HepG2 (cell line): Measurements from ENCODE around the gene JPH4. TPM values are rescaled to one million over a fixed set of nuclear protein-coding genes. Genes with fewer than 3 reads are reported as not detected.

Experiments used
- ATRX ChIP-seq: sonication (generic); formaldehyde crosslinking; IDR thresholded peaks from 2 replicates; pipeline ENCODE4 v1.4.0; 2020; ENCODE audit warnings: missing genetic modification reagents, borderline replicate concordance
- CAMTA2 ChIP-seq: sonication (generic); formaldehyde crosslinking; IDR thresholded peaks from 2 replicates; pipeline ENCODE4 v1.4.0; 2020; ENCODE audit warnings: mild to moderate bottlenecking, missing genetic modification reagents, borderline replicate concordance
- GATA4 ChIP-seq: sonication (generic); IDR thresholded peaks from 2 replicates; pipeline ENCODE4 v1.6.1; 2016; ENCODE audit warnings: antibody characterized with exemption, low read depth, borderline replicate concordance
- KLF12 ChIP-seq: sonication (generic); formaldehyde crosslinking; IDR thresholded peaks from 2 replicates; pipeline ENCODE4 v1.4.0; 2020; ENCODE audit warnings: missing genetic modification reagents, borderline replicate concordance
- PAWR ChIP-seq: sonication (generic); formaldehyde crosslinking; IDR thresholded peaks from 2 replicates; pipeline ENCODE4 v1.4.0; 2020; ENCODE audit warnings: missing genetic modification reagents, mild to moderate bottlenecking, borderline replicate concordance
- RFXANK ChIP-seq: IDR thresholded peaks from 2 replicates; pipeline ENCODE4 v1.6.1; 2016
- RXRA ChIP-seq: sonication (generic); formaldehyde crosslinking; IDR thresholded peaks from 2 replicates; pipeline ENCODE4 v1.5.1; 2020; ENCODE audit warnings: missing genetic modification reagents
- YEATS4 ChIP-seq: sonication (generic); formaldehyde crosslinking; IDR thresholded peaks from 2 replicates; pipeline ENCODE4 v1.4.0; 2020; ENCODE audit warnings: missing genetic modification reagents, borderline replicate concordance
- ZMYM2 ChIP-seq: sonication (generic); formaldehyde crosslinking; IDR thresholded peaks from 2 replicates; pipeline ENCODE4 v1.8.0; 2022; ENCODE audit warnings: mild to moderate bottlenecking, missing genetic modification reagents
- ZNF101 ChIP-seq: sonication (generic); formaldehyde crosslinking; IDR thresholded peaks from 2 replicates; pipeline ENCODE4 v1.4.0; 2020; ENCODE audit warnings: mild to moderate bottlenecking, low read depth, missing genetic modification reagents, borderline replicate concordance
- ZNF17 ChIP-seq: sonication (generic); formaldehyde crosslinking; IDR thresholded peaks from 2 replicates; pipeline ENCODE4 v1.5.0; 2020; ENCODE audit warnings: mild to moderate bottlenecking, missing genetic modification reagents
- ZNF251 ChIP-seq: sonication (generic); formaldehyde crosslinking; IDR thresholded peaks from 2 replicates; pipeline ENCODE4 v1.9.0; 2021; ENCODE audit warnings: mild to moderate bottlenecking, missing genetic modification reagents
- ZNF367 ChIP-seq: sonication (generic); formaldehyde crosslinking; IDR thresholded peaks from 2 replicates; pipeline ENCODE4 v1.4.0; 2020; ENCODE audit warnings: missing genetic modification reagents, borderline replicate concordance
- ZNF430 ChIP-seq: sonication (generic); formaldehyde crosslinking; IDR thresholded peaks from 2 replicates; pipeline ENCODE4 v1.9.0; 2021; ENCODE audit warnings: mild to moderate bottlenecking, missing genetic modification reagents
- ZNF776 ChIP-seq: sonication (generic); formaldehyde crosslinking; IDR thresholded peaks from 2 replicates; pipeline ENCODE4 v1.4.0; 2020; ENCODE audit warnings: mild to moderate bottlenecking, missing genetic modification reagents
- ZNF790 ChIP-seq: sonication (generic); formaldehyde crosslinking; IDR thresholded peaks from 2 replicates; pipeline ENCODE4 v1.8.0; 2022; ENCODE audit warnings: missing genetic modification reagents, mild to moderate bottlenecking, borderline replicate concordance
- polyA plus RNA-seq, 8 experiments: library from polyadenylated mRNA; depleted of rRNA in 3 of 8; stranded (reverse) in 7 of 8; unstranded in 1 of 8; fragments of >200 nt; fragmentation: Illumina TruSeq in 4 of 8; extraction: Trizol in 4 of 8; gene quantifications; 2 replicates each; pipeline versions ENCODE4 v1.2.1 to v1.2.3, GENCODE V29; 2011 to 2016; ENCODE audit warnings: low read depth in 4 of 8, missing spikeins in 1 of 8, mixed read lengths in 1 of 8; ENCODE audit not compliant: insufficient read depth in 1 of 8
- total RNA-seq, 5 experiments: library from RNA; depleted of rRNA; stranded (reverse); fragments of >200 nt; fragmentation: Illumina TruSeq; extraction: Trizol; gene quantifications; 2 replicates each; pipeline ENCODE4 v1.2.3, GENCODE V29; 2016; ENCODE audit warnings: low read depth in 1 of 5
- TF ChIP-seq, protein P1 (sequence below): sonication (generic); formaldehyde crosslinking; IDR thresholded peaks from 2 replicates; pipeline ENCODE4 v1.4.0; 2020; ENCODE audit warnings: missing genetic modification reagents, borderline replicate concordance
- TF ChIP-seq, protein P2 (sequence below): sonication (generic); formaldehyde crosslinking; IDR thresholded peaks from 2 replicates; pipeline ENCODE4 v1.4.0; 2020; ENCODE audit warnings: missing genetic modification reagents
- TF ChIP-seq, protein P3 (sequence below): sonication (generic); formaldehyde crosslinking; IDR thresholded peaks from 2 replicates; pipeline ENCODE4 v1.8.0; 2022; ENCODE audit warnings: mild to moderate bottlenecking, missing genetic modification reagents; ENCODE audit not compliant: insufficient replicate concordance
- TF ChIP-seq, protein P4 (sequence below), 2 experiments: fragments of 450-650 bp in 1 of 2; sonication (generic) in 1 of 2; formaldehyde crosslinking; IDR thresholded peaks; 2 replicates each; pipeline versions ENCODE4 v1.5.0 to v1.8.0; 2020 to 2022; ENCODE audit warnings: mild to moderate bottlenecking in 1 of 2, missing genetic modification reagents in 1 of 2
- TF ChIP-seq, protein P5 (sequence below): sonication (generic); formaldehyde crosslinking; IDR thresholded peaks from 2 replicates; pipeline ENCODE4 v1.4.0; 2020; ENCODE audit warnings: missing genetic modification reagents

Gene JPH4
- total and polyA plus RNA-seq, 2 of the 13 experiments (the other 11 are each of a cell fraction or from before 2014, with no cell fraction given), result 0.08 to 0.22 TPM

DNA sequence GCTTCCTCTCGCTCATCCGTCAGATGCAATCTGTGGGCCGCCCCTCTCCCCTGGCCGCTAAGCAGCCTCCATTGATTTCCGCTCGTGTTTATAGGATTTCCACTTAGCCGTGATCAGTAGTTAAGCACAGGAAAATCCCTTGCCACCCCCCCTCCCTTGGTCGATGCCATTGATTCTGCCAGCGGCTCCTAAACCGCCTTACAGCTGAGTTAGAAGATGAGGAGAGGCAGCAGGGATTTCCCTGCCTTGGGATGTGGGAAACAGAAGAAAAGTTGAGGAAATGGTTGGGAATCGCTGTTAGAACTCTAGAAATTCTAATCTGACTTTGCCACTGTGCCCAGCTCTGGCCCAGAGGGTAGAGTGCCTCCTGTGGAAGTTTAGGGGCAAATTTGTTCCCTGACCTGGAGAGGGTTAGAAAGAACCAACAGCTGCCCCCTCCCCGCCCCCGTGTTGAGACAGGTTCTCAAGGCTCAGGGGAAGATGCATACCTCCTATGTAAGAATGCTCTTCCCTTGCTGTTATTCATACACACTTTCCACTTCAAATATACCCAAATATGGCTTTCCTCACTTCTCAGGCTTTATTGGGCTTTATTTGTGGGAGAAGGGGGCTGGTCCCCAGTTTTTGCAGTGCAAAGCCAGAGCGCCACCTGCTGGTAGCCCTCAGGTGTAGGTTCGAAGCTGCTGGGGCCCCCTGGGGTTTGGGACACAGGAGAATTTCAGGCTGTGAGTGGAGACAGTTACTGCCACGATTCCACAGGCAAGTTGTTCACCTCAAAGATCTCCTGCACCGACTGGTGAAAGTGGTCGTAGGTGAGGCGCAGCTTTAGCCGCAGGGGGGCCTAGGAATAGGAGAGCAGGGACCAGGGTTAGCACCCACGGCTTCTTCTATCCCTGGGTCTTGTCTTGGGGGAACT, 19.3 kb downstream of the JPH4 start (continued):
- TF ChIP-seq, protein P1, sequence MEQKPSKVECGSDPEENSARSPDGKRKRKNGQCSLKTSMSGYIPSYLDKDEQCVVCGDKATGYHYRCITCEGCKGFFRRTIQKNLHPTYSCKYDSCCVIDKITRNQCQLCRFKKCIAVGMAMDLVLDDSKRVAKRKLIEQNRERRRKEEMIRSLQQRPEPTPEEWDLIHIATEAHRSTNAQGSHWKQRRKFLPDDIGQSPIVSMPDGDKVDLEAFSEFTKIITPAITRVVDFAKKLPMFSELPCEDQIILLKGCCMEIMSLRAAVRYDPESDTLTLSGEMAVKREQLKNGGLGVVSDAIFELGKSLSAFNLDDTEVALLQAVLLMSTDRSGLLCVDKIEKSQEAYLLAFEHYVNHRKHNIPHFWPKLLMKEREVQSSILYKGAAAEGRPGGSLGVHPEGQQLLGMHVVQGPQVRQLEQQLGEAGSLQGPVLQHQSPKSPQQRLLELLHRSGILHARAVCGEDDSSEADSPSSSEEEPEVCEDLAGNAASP (CRISPR knock-in tag), result peak; percentile 50; the same call in 1 of the 2 replicates
- TF ChIP-seq, protein P2, sequence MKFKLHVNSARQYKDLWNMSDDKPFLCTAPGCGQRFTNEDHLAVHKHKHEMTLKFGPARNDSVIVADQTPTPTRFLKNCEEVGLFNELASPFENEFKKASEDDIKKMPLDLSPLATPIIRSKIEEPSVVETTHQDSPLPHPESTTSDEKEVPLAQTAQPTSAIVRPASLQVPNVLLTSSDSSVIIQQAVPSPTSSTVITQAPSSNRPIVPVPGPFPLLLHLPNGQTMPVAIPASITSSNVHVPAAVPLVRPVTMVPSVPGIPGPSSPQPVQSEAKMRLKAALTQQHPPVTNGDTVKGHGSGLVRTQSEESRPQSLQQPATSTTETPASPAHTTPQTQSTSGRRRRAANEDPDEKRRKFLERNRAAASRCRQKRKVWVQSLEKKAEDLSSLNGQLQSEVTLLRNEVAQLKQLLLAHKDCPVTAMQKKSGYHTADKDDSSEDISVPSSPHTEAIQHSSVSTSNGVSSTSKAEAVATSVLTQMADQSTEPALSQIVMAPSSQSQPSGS (CRISPR knock-in tag), result no peak; the same call in 1 of the 2 replicates
- no peak for TF ChIP-seq ZNF251
- TF ChIP-seq, protein P3, sequence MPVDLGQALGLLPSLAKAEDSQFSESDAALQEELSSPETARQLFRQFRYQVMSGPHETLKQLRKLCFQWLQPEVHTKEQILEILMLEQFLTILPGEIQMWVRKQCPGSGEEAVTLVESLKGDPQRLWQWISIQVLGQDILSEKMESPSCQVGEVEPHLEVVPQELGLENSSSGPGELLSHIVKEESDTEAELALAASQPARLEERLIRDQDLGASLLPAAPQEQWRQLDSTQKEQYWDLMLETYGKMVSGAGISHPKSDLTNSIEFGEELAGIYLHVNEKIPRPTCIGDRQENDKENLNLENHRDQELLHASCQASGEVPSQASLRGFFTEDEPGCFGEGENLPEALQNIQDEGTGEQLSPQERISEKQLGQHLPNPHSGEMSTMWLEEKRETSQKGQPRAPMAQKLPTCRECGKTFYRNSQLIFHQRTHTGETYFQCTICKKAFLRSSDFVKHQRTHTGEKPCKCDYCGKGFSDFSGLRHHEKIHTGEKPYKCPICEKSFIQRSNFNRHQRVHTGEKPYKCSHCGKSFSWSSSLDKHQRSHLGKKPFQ (CRISPR knock-in tag), result no peak
- TF ChIP-seq KLF12, result no peak
- TF ChIP-seq ZNF367 (CRISPR knock-in tag), result no peak
- peak; percentile 80; the same call in 1 of the 2 replicates for TF ChIP-seq ZNF17 (CRISPR knock-in tag)
- TF ChIP-seq, protein P4, sequence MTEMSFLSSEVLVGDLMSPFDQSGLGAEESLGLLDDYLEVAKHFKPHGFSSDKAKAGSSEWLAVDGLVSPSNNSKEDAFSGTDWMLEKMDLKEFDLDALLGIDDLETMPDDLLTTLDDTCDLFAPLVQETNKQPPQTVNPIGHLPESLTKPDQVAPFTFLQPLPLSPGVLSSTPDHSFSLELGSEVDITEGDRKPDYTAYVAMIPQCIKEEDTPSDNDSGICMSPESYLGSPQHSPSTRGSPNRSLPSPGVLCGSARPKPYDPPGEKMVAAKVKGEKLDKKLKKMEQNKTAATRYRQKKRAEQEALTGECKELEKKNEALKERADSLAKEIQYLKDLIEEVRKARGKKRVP (CRISPR knock-in tag; IDR thresholded peaks at IDR 0.05), result no peak
- TF ChIP-seq YEATS4, result 0 out of 2 replicates have a peak, but pooled peaks have one; percentile 28
- TF ChIP-seq RXRA (CRISPR knock-in tag), result peak; percentile 32; the same call in 1 of the 2 replicates
- peak; percentile 12; the same call in 1 of the 2 replicates for TF ChIP-seq ATRX (CRISPR knock-in tag)
- TF ChIP-seq PAWR, result no peak
- TF ChIP-seq ZNF430 (CRISPR knock-in tag), result no peak
- TF ChIP-seq ZNF776, result 0 out of 2 replicates have a peak, but pooled peaks have one; percentile 65
- TF ChIP-seq RFXANK (CRISPR knock-in tag), result no peak
- TF ChIP-seq ZNF101, result no peak
- no peak for TF ChIP-seq GATA4
- TF ChIP-seq ZNF790 (CRISPR knock-in tag), result 0 out of 2 replicates have a peak, but pooled peaks have one; percentile 50
- TF ChIP-seq ZMYM2 (CRISPR knock-in tag), result no peak
- TF ChIP-seq, protein P5, sequence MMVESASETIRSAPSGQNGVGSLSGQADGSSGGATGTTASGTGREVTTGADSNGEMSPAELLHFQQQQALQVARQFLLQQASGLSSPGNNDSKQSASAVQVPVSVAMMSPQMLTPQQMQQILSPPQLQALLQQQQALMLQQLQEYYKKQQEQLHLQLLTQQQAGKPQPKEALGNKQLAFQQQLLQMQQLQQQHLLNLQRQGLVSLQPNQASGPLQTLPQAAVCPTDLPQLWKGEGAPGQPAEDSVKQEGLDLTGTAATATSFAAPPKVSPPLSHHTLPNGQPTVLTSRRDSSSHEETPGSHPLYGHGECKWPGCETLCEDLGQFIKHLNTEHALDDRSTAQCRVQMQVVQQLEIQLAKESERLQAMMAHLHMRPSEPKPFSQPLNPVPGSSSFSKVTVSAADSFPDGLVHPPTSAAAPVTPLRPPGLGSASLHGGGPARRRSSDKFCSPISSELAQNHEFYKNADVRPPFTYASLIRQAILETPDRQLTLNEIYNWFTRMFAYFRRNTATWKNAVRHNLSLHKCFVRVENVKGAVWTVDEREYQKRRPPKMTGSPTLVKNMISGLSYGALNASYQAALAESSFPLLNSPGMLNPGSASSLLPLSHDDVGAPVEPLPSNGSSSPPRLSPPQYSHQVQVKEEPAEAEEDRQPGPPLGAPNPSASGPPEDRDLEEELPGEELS (CRISPR knock-in tag), result no peak
- peak; percentile 82; the same call in 1 of the 2 replicates for TF ChIP-seq CAMTA2 (CRISPR knock-in tag)
